ENCODE results near the gene CGB8.

DNA sequence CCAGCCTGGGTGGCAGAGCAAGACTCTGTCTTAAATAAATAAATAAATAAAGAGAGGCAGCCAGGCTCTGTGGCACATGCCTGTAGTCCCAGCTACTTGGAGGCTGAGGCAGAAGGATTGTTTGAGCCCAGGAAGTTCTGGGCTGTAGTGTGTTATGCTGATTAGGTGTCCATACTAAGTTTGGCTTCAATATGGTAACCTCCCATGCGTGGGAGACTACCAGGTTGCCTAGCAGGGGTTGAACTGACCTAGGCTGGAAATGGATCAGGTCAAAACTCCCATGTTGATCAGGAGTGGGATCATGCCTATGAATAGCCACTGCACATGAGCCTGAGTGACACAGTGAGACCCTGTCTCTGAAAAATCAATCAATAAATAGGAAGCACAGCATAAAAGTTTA, 32.4 kb upstream of the CGB8 start:
- TF ChIP-seq CTCF (IDR thresholded peaks at IDR 0.05): no peak
- TF ChIP-seq POLR2A (IDR thresholded peaks at IDR 0.05): no peak
